AML-193 (cell line): ENCODE data around the gene HAUS6.
A peak's percentile ranks its signal among the peaks of the same experiment; 100 is the strongest.
"Not testable (repeated sequence)": the region's sequence is repeated elsewhere in the genome, so short reads cannot be mapped to it uniquely, and the experiment has no call there.

Experiments
- DNase-seq, 2 experiments: peaks; one replicate each; lab custom pipeline; 2025; lab: John Stamatoyannopoulos, UW

The HAUS6 gene

GRCh38 chr9:19102631-19103345 lies at the start of gene HAUS6:
TSS of gene HAUS6 (minus strand) at chr9:19102904. CDS start at chr9:19102651, 253 bp downstream.
- DNase-seq: peak; percentile 96 to 98

- DNase-seq: not testable (repeated sequence)
Observed at GRCh38 chr9:19152160-19152498, 49.4 kb upstream of the HAUS6 start.

GRCh38 chr9:19151425-19152159 lies 48.9 kb upstream of the HAUS6 start:
- no peak for DNase-seq

GRCh38 chr9:19149230-19149629 lies 46.5 kb upstream of the HAUS6 start:
- no peak for DNase-seq

GRCh38 chr9:19148187-19148586 lies 45.5 kb upstream of the HAUS6 start:
- DNase-seq: no peak

- no peak for DNase-seq
Observed at GRCh38 chr9:19146441-19147024, 43.8 kb upstream of the HAUS6 start.

- no peak for DNase-seq
Observed at GRCh38 chr9:19145881-19146280, 43.2 kb upstream of the HAUS6 start.

GRCh38 chr9:19140259-19140658 lies 37.6 kb upstream of the HAUS6 start:
- DNase-seq: no peak

GRCh38 chr9:19138084-19138483 lies 35.4 kb upstream of the HAUS6 start:
- no peak for DNase-seq

- no peak for DNase-seq
Observed at GRCh38 chr9:19137282-19137681, 34.6 kb upstream of the HAUS6 start.

- DNase-seq: no peak
Observed at GRCh38 chr9:19136129-19136528, 33.4 kb upstream of the HAUS6 start.

- no peak for DNase-seq
Observed at GRCh38 chr9:19133549-19134345, 31.0 kb upstream of the HAUS6 start.

- no peak for DNase-seq
Observed at GRCh38 chr9:19130436-19130835, 27.7 kb upstream of the HAUS6 start.

GRCh38 chr9:19127871-19128500 lies 25.3 kb upstream of the HAUS6 start:
- DNase-seq: no peak

- no peak for DNase-seq
Observed at GRCh38 chr9:19124430-19124793, 21.7 kb upstream of the HAUS6 start.

GRCh38 chr9:19122490-19123042 lies 19.9 kb upstream of the HAUS6 start:
- no peak for DNase-seq

GRCh38 chr9:19120877-19121276 lies 18.2 kb upstream of the HAUS6 start:
- no peak for DNase-seq

- no peak for DNase-seq
Observed at GRCh38 chr9:19119801-19120440, 17.2 kb upstream of the HAUS6 start.

- peak; percentile 33 to 47 for DNase-seq
Observed at GRCh38 chr9:19119246-19119645, 16.5 kb upstream of the HAUS6 start.

- DNase-seq: no peak
Observed at GRCh38 chr9:19117039-19117716, 14.5 kb upstream of the HAUS6 start.
